H1 (cell line): ENCODE measurements around the gene CAP2.

Experiments
- CHD2 ChIP-seq: IDR thresholded peaks from 2 replicates; pipeline ENCODE4 v1.6.1; 2012; ENCODE audit warnings: low read length, improper control_type of control experiment
- CTCF ChIP-seq, 3 experiments: IDR thresholded peaks; 1 replicate in 2 of 3; 2 replicates in 1 of 3; pipeline versions ENCODE4 v1.5.1 to v1.6.1; 2011; ENCODE audit warnings: low read length in 3 of 3, mild to moderate bottlenecking in 3 of 3, inconsistent platforms in 2 of 3, low read depth in 1 of 3, moderate library complexity in 1 of 3; ENCODE audit not compliant: insufficient read depth in 1 of 3; ENCODE audit errors: control extremely low read depth in 1 of 3
- E2F6 ChIP-seq: IDR thresholded peaks from 2 replicates; pipeline ENCODE4 v1.6.1; 2012; ENCODE audit warnings: inconsistent platforms
- EP300 ChIP-seq, 2 experiments: IDR thresholded peaks; 1 replicate in 1 of 2; 2 replicates in 1 of 2; pipeline ENCODE4 v1.6.1; 2011 to 2012; ENCODE audit warnings: low read depth in 2 of 2, low read length in 2 of 2, mild to moderate bottlenecking in 2 of 2, borderline replicate concordance in 1 of 2, inconsistent platforms in 1 of 2, moderate library complexity in 1 of 2
- EZH2 ChIP-seq: fragments of 200-600 bp; sonication (generic); IDR thresholded peaks from 2 replicates; pipeline ENCODE4 v1.7.1; 2012; ENCODE audit warnings: low read depth, mild to moderate bottlenecking, moderate library complexity, low read length, inconsistent platforms; ENCODE audit not compliant: severe bottlenecking
- GTF2F1 ChIP-seq: IDR thresholded peaks from 2 replicates; pipeline ENCODE4 v1.6.1; 2012; ENCODE audit warnings: low read depth, low read length, improper control_type of control experiment, borderline replicate concordance
- JUND ChIP-seq: IDR thresholded peaks from 2 replicates; pipeline ENCODE4 v1.6.1; 2011; ENCODE audit warnings: mild to moderate bottlenecking, improper control_type of control experiment, low read length
- RBBP5 ChIP-seq: IDR thresholded peaks from 2 replicates; pipeline ENCODE4 v1.7.1; 2012; ENCODE audit warnings: low read depth, mild to moderate bottlenecking, inconsistent platforms, low read length, moderate library complexity, borderline replicate concordance

GRCh38 chr6:17457405-17457804, 64.0 kb downstream of the CAP2 start:
- TF ChIP-seq CTCF (IDR thresholded peaks at IDR 0.05; ENCODE audit: control extremely low read depth in 1 of 3, insufficient read depth in 1 of 3, low read depth in 1 of 3, low read length in 3 of 3) (no peak), E2F6 (no peak), GTF2F1 (no peak), JUND (no peak), CHD2 (no peak), RBBP5 (no peak), EP300 (IDR thresholded peaks at IDR 0.05; ENCODE audit: borderline replicate concordance in 1 of 2, low read depth in 2 of 2, low read length in 2 of 2) (no peak), EZH2 (no peak)
